Activated T-cell treated with anti-CD3 and anti-CD28 coated beads, Interleukin-2, amount 50 U/mL, for 48 hours (primary cell): ENCODE measurements around the gene APAF1.

Experiments used
- DNase-seq, 2 experiments: peaks; one replicate each; pipeline ENCODE4 v3.0.0-alpha.2; 2020

Gene APAF1

GRCh38 chr12:98660521-98660920, 15.4 kb downstream of the APAF1 start:
- no peak for DNase-seq

DNA sequence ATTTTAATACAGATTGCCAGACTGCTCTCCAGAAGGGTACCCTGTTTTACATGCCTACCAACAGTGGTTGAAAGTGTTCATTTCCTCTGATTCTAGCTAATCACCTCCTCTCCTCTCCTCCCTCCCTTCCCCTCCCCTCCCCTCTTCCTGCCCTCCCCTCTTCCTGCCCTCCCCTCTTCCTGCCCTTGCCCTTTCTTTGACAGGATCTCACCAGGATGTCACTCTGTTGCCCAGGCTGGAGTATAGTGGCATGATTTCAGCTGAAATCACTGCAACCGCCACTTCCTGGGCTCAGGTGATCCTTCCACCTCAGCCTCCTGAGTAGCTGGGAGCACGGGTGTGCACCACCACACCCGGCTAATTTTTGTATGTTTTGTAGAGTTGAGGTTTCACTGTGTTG, 24.7 kb downstream of the APAF1 start:
- no peak for DNase-seq

GRCh38 chr12:98671459-98671858, 26.4 kb downstream of the APAF1 start:
- DNase-seq = no peak

- DNase-seq = no peak
Measured at GRCh38 chr12:98674841-98675240, 29.8 kb downstream of the APAF1 start.

- no peak for DNase-seq
Measured at GRCh38 chr12:98678236-98678945, 33.3 kb downstream of the APAF1 start.

DNA sequence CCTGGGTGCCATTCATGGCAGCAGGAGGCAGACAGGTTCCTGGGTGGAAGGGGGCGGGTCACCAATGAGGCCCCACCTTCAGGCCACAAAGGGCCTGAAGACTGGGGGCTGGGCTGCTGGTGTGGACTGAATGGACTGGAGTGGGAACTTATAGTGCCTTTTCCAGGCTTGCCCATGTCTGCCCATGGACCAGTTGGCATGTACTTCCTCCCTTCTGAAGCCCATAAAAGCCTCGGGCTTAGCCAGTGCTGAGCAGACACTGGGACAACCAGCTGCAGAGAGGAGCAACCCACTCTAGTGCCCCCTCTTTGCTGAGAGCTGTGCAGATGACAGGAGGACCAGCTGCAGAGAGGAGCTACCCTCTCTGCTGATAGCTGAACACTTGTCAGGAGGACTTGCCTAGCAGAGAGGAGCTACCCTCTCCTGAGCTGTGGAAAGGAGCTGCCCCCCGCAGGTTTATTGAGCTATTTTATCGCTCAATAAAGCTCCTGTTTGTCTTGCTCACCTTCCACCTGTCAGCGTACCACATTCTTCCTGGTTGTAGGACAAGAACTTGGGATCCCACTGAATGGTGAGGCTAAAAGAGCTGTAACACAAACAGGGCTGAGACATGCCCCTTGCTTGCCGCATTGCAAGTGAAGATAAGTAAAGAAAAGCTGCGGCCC, 34.0 kb downstream of the APAF1 start:
- DNase-seq = no peak

- no peak for DNase-seq
Measured at GRCh38 chr12:98679611-98680005, 34.5 kb downstream of the APAF1 start.

DNA sequence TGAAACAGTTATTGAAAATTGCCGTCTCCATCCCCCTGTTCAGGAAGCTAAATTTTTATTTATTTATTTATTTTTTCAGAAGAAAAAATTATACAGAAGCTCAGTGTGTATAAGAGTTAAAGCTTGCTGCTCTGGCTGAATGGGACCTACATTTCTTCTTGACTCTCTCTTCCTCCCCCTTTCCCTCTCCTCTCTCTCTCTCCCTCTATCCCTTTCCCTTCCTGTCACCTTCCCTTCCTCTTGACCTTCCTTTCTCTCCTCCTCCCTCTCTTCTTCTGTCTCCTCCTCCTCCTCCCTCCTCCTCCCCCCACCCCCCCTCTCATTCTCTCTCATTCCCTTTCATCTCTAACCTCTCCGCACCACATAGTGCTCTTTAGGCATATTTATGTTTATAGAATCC, 39.1 kb downstream of the APAF1 start:
- DNase-seq = no peak

DNA sequence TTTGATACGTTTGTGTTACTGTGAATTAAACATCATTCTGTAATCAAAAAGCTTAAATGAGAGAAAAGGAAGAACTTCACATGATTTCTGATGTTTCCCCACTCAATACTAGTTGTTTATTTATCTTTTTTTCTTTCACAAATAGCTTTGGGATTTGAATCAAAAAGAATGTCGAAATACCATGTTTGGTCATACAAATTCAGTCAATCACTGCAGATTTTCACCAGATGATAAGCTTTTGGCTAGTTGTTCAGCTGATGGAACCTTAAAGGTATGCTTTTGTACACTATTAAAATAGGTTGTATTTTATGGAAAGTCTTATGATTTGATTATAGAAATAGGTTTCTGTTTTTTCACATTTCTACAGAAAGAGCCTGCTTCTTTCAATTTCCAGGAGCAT, 41.5 kb downstream of the APAF1 start:
- DNase-seq = no peak

DNA sequence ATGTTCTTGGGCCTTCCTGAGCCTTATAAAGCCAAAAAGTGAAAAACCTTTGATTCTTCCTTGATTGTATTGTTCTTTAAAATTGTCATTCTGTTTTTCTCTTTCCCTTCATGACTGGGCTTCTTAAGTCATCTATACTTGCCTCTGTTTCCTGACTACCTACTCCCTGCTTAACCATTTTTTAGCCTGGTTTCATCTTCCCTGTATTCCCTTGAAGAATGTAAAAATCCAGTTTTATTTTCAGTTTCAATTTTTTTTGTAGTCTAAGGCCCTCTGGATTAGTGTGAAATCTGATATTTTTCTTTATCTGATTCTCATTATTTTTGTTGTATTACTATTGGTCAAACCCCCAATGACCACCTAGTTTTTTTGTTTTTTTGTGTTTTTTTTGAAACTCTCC, 46.3 kb downstream of the APAF1 start:
- no peak for DNase-seq

- no peak for DNase-seq
Measured at GRCh38 chr12:98696036-98696646, 51.1 kb downstream of the APAF1 start.

DNA sequence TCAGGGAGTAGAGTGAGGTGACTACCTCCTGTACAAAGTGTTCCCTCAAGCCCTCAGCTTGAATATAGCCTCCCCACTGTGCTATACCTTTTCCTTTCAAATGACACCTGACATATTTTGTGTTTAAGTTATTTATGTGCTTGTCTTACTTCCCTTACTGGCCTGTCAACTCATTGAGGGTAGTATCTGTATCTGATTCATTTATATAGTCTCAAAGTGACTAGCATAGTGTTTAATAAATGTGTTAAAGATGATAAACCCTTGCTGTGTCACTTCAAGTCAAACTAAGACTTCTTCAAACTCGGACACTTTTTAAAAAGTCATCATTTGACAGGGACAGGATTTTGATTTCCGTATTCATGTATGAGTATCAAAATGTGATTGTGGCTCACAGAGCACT, 52.1 kb downstream of the APAF1 start:
- no peak for DNase-seq

DNA sequence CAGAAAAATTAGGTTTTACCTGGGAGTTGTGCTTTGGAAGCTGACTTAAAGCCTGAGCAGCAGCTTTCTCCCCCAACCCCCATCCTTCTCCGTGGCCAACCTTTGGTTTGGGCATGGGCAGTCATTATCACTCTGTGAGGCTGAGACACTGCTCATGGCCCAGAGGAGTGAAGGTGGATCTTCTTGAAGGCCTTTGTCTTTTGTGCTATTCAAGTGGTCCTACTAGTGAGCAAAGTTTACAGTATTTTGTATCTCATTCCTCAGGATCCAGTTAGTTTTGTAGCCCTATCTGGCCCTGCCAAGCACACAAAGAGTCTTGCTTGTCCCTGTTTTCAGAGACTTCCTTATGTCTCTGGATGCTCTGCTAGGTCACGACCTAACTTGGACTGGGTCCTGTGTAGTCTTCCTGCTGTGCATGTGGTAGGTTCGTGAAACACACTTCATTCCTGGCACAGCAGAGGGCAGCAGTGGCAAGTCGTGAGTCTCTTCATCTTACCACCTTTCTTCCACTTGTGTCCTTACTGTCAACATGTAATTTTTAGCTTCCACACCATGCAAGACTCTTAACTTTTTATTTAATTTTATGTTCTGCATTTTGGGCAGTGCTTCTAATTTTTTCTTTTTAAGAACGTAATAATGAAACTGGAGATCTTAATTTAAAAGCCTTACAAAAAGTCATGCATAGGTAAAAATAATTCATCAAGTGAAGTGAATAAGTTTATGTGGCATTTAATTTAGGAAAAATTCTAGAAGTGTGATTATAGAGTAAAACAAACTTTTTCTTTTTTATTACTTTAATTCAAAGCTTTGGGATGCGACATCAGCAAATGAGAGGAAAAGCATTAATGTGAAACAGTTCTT, 53.7 kb downstream of the APAF1 start:
- peak; percentile 62 to 71 for DNase-seq

- DNase-seq = no peak
Measured at GRCh38 chr12:98699586-98699985, 54.5 kb downstream of the APAF1 start.

- DNase-seq = no peak
Measured at GRCh38 chr12:98701166-98701565, 56.1 kb downstream of the APAF1 start.

DNA sequence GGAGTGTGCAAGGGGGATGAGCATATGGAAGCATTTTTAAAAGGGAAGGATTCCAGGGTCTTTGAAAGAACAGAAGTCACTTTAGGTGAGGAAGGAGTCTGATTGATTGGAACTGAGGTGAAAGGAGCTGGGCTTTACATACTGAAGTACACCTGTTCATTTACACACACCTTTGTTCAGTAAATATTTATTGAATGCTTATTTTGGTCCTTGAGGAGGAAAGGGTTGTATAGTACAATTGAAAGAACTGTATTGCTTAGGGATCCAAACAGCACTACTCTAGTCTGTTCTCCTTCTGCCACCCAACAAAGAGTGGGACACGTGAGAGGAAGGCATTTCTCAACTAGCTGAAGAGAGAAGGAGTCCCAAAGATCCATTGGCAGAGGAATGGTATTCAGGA, 63.9 kb downstream of the APAF1 start:
- no peak for DNase-seq

GRCh38 chr12:98714426-98714825, 69.3 kb downstream of the APAF1 start:
- no peak for DNase-seq

DNA sequence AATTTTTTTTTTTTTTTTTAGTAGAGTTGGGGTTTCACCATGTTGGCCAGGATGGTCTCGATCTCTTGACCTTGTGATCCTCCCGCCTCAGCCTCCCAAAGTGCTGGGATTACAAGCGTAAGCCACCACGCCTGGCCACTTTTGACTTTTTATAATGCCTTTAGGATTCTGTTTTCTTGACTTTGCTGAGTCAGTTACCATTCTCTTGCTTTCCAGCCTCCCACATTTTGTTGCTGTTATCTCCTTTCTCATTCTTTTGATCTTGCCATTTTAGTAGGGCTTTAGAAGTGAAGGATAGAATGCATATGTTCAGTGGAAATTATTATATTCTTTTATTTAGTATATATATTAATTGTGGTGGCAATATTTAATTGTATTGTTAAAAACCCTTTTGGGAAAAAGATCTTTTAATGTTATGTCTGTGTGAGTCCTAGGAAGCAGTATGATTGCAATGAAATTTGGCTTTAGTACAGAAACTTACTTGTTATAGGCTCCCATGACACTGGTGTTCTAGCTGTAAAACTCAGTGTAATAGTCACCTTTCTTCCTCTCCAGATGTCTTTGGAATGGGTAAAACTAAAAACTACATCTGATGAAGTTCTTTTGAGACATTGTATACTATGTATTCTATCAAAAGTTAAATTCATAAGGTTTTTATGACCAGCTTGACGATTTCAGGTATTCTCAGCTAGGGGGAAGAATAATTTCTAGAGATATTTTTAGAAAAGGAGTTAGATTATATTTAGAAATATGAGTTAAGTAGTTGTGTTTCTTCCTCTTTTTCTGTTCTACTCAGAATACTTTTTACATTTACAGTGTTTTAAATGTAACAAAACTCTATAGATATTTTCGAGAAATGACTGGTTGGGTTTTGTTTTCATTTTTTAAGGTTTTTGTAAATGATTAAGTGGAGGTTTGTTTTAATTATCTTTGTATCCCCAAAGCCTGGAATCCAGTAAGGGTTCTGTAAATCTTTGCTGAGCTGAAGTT, 74.7 kb downstream of the APAF1 start:
- DNase-seq = no peak

GRCh38 chr12:98721204-98721702, 76.2 kb downstream of the APAF1 start:
- DNase-seq = no peak

DNA sequence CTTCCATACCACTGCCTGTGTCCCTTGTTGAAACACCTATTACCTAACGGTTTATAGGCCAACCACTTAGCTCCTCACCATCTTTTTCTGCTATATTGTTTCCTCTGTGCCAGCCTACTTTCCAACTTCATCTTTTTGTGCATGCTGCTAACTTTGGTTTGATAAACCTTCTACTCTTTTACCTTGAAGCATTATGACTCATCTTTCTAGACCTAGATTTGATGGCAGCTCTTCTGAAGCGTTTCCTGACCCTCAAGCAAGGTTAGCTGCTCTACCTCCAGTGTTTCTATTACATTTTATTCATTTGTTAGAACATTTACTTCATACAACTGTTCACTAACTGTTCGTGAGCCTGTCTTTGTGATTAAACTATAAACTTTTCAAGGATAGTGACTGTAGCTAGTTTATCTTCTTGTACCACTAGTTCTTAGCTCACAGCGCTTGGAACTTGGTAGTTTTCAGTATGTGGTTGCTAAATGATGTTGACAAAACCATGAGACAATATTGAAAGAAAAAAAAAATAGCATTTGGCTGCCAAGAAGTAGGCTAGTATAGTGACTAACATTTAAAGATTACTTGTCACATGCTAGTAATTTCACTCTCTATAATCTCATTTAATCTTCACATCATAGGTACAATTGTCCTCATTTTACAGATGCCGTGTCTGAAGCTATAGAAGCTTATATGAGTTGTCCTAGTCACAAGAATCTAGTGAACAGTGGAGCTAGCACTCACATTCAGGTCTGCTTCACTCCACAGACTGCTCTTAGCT, 79.5 kb downstream of the APAF1 start:
- no peak for DNase-seq
